Kidney (tissue), 14 donors: Measurements from ENCODE around the gene ADAM10. TPM values are rescaled to one million over a fixed set of nuclear protein-coding genes. Genes with fewer than 3 reads are reported as not detected.

Experiments used
- DNase-seq, 5 donors: peaks; one replicate each; pipeline ENCODE4 v3.0.0-alpha.2; 2013 to 2020
- FAIRE-seq: peaks from 2 replicates; lab custom pipeline; 2012; peaks lifted over from hg19 to GRCh38; lab: Jason Lieb, UNC
- H3K27ac ChIP-seq, 2 donors: one replicate each; pipeline ENCODE4 v1.7.0; 2013; ENCODE audit warnings: low read depth in 2 of 2, low read length in 2 of 2, inconsistent platforms in 1 of 2
- H3K27me3 ChIP-seq: one replicate; pipeline ENCODE4 v1.7.1; 2013; ENCODE audit warnings: low read length, inconsistent platforms; ENCODE audit not compliant: control insufficient read depth, insufficient read depth
- H3K36me3 ChIP-seq, 3 donors: one replicate each; pipeline versions ENCODE4 v1.7.0 to v1.7.1; 2013; ENCODE audit warnings: low read length in 3 of 3, control low read depth in 1 of 3, inconsistent platforms in 1 of 3; ENCODE audit not compliant: insufficient read depth in 3 of 3, control insufficient read depth in 2 of 3
- H3K4me1 ChIP-seq, 3 donors: one replicate each; pipeline versions ENCODE4 v1.7.0 to v1.7.1; 2013; ENCODE audit warnings: low read length in 3 of 3, inconsistent platforms in 1 of 3, low read depth in 1 of 3; ENCODE audit not compliant: control insufficient read depth in 2 of 3, insufficient read depth in 2 of 3
- H3K4me3 ChIP-seq, 3 donors: one replicate each; pipeline versions ENCODE4 v1.7.0 to v1.8.1; 2013; ENCODE audit warnings: low read length in 3 of 3, control low read depth in 1 of 3, inconsistent platforms in 1 of 3
- H3K9ac ChIP-seq, 3 donors: one replicate each; pipeline versions ENCODE4 v1.7.0 to v1.7.1; 2013; ENCODE audit warnings: low read length in 3 of 3, control low read depth in 1 of 3, inconsistent platforms in 1 of 3
- H3K9me3 ChIP-seq, 3 donors: one replicate each; pipeline versions ENCODE4 v1.7.0 to v1.7.1; 2013; ENCODE audit warnings: low read length in 3 of 3, control low read depth in 1 of 3, inconsistent platforms in 1 of 3; ENCODE audit not compliant: control insufficient read depth in 2 of 3, insufficient read depth in 1 of 3
- CTCF ChIP-seq: IDR thresholded peaks from 3 replicates; pipeline ENCODE4 v1.5.1; 2012; ENCODE audit warnings: mild to moderate bottlenecking, moderate library complexity, borderline replicate concordance; ENCODE audit not compliant: insufficient read depth; ENCODE audit errors: extremely low read depth
- intact Hi-C: fragments of 100-400 bp; cut with DNase I; formaldehyde crosslinking; loops from one replicate; pipeline ENCODE4 v1.11.1; 2022
- polyA plus RNA-seq: library from polyadenylated mRNA; stranded (reverse); fragments of 350-450 nt; fragmentation: Illumina TruSeq; extraction: RNeasy Lipid Tissue Mini Kit (QIAGEN cat#74804); gene quantifications from one replicate; pipeline ENCODE4 v1.2.3, GENCODE V29; 2014; ENCODE audit warnings: low read depth, low replicate concordance; ENCODE audit not compliant: insufficient read depth
- total RNA-seq: library from RNA; stranded (reverse); fragmentation: NEBNext Ultra II Directional; extraction: Animal tissue kit (Norgen Biotek cat#: 25700); gene quantifications from one replicate; pipeline ENCODE4 v1.2.1, GENCODE V29; 2021
- donor health status: control.
- donor health status: control.
- donor health status: control.
- donor health status: control.
- donor health status: control.
- donor health status: DM: yes; HTN: yes; CAD: no.
- donor health status: Normal renal cell carcinoma (clear cell type).

ADAM10 gene
- total and polyA plus RNA-seq, 2 donors from 2014 or later = 19.5 to 235 TPM

- H3K27ac ChIP-seq = no peak overlapping the region
- intact Hi-C loops = no loop called here
- H3K36me3 ChIP-seq = no peaks in the 10 kb centered on the region
- TF ChIP-seq CTCF = no peak
- H3K27me3 ChIP-seq = no peaks in the 10 kb centered on the region
- H3K4me1 ChIP-seq = peaks cover 0 to 5% (median 0%) of the 10 kb centered on the region in 3 donors
- H3K9ac ChIP-seq = no peak overlapping the region
- FAIRE-seq (no peak), DNase-seq (no peak)
- H3K4me3 ChIP-seq = no peak overlapping the region
- no peaks in the 10 kb centered on the region for H3K9me3 ChIP-seq
Observed at GRCh38 chr15:58726867-58727266, 22.6 kb downstream of the ADAM10 start.

DNA sequence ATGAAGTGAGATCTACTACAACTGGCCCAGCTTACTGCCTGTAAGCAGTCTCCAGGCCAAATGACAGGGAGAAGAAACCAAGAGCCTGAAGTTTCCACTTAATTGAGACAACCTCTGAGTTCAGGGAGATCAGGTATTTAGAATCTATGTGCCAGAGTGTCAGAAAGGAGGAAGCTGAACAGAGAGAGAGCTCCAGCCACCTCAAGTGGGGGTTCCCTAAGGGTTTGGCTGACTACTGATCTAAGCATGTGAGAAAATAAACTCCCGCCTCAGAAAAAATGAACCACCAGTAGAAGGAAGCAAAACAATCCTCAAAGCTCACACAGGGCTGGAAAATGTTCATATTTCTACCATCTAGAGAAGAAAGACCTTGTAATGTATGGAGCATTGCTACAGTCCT, 25.0 kb downstream of the ADAM10 start:
- FAIRE-seq = no peak
- Histone ChIP-seq H3K9ac (no peak overlapping the region), H3K4me3 (no peak overlapping the region), H3K9me3 (no peaks in the 10 kb centered on the region), H3K4me1 (no peaks in the 10 kb centered on the region), H3K27ac (no peak overlapping the region), H3K27me3 (no peaks in the 10 kb centered on the region), H3K36me3 (no peaks in the 10 kb centered on the region)
- no peak for TF ChIP-seq CTCF
- intact Hi-C loops = no loop called here
- DNase-seq = peak in 2 of 5 donors; percentile 14 to 33

GRCh38 chr15:58717357-58717756, 32.1 kb downstream of the ADAM10 start:
- H3K9me3 ChIP-seq = no peaks in the 10 kb centered on the region
- intact Hi-C loops = no loop called here
- no peaks in the 10 kb centered on the region for H3K4me1 ChIP-seq
- H3K27ac ChIP-seq = no peak overlapping the region
- DNase-seq (no peak), FAIRE-seq (no peak)
- H3K4me3 ChIP-seq = no peak overlapping the region
- H3K9ac ChIP-seq = no peak overlapping the region
- H3K27me3 ChIP-seq = no peaks in the 10 kb centered on the region
- no peak for TF ChIP-seq CTCF
- H3K36me3 ChIP-seq = peaks cover 0 to 5% (median 0%) of the 10 kb centered on the region in 3 donors

- no peak for FAIRE-seq
- no peaks in the 10 kb centered on the region for H3K9me3 ChIP-seq
- peaks cover 0 to 5% (median 0%) of the 10 kb centered on the region in 3 donors for H3K36me3 ChIP-seq
- no peaks in the 10 kb centered on the region for H3K4me1 ChIP-seq
- no peak for TF ChIP-seq CTCF
- no peak overlapping the region for H3K4me3 ChIP-seq
- no peak overlapping the region for H3K9ac ChIP-seq
- no peaks in the 10 kb centered on the region for H3K27me3 ChIP-seq
- no peak for DNase-seq
- intact Hi-C loops = no loop called here
- H3K27ac ChIP-seq = no peak overlapping the region
Observed at GRCh38 chr15:58716027-58716426, 33.5 kb downstream of the ADAM10 start.
